ENCODE data around the gene LAMP5. TPM values are rescaled to one million over a fixed set of nuclear protein-coding genes. Genes with fewer than 3 reads are reported as not detected.

The LAMP5 gene
- total RNA-seq, 1 donor from 2014 or later, result 2.3 TPM

DNA sequence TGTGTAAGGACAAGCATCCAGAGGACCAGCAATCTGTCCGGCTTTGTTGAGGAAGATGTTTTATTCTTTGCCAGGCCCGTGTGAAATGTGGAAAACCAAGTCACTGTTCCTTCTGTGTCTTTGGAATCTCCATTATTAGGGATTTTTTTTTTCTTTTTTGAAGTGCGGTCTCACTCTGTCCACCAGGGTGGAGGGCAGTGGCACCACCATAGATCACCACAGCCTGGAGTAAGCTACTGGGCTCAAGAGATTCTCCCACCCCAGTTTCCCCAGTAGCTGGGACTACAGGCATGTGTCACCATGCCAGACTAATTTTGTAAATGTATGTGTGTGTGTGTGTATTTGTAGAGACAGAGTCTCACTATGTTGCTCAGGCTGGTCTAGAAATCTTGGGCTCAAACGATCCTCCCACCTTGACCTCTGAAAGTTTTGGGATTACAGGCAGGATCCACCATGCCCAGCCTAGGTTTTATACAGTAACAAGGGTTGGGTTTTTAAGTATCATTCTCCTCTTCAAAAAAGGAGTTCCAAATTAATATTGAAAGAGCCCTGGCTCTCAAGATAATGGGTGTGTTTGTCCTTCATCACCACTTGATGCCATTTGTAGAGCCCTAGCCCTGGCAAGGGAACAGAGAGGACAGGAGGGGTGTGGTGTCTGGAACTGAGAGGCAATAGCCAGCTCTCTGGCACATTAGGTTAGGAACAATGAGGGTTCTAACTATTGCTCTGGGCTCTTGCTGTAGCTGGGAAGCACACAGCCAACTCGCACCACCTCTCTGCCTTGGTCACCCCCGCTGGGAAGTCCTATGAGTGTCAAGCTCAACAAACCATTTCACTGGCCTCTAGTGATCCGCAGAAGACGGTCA lies 3.1 kb downstream of the LAMP5 start:
- H3K27me3 Mint-ChIP-seq (ENCODE audit: low read depth, unreplicated experiment), result peaks cover 52% of the 10 kb centered on the region
- peaks cover 8% of the 10 kb centered on the region for H3K4me1 Mint-ChIP-seq (ENCODE audit: low read depth, unreplicated experiment)
- Histone ChIP-seq H3K4me2 (ENCODE audit: low read length) (no peak overlapping the region), H3K4me1 (ENCODE audit: insufficient read depth, low read length) (peaks cover 3% of the 10 kb centered on the region), H3K27me3 (ENCODE audit: insufficient read depth, low read length) (peaks cover 46% of the 10 kb centered on the region), H3K4me3 (ENCODE audit: insufficient read depth, low read depth, low read length) (no peak overlapping the region), H2AFZ (ENCODE audit: low read depth, low read length) (no peak overlapping the region), H4K20me1 (ENCODE audit: insufficient read depth, low read length) (no peaks in the 10 kb centered on the region), H3K36me3 (ENCODE audit: insufficient read depth, low read length) (no peaks in the 10 kb centered on the region), H3K79me2 (ENCODE audit: insufficient read depth, low read length) (no peaks in the 10 kb centered on the region), H3K27ac (ENCODE audit: low read depth, low read length) (no peak overlapping the region), H3K9ac (ENCODE audit: low read length) (no peak overlapping the region), H3K9me3 (ENCODE audit: insufficient read depth, low read depth, low read length) (no peaks in the 10 kb centered on the region)
- DNase-seq (ENCODE audit: low read depth) (no peak), FAIRE-seq (no peak)
- no peaks in the 10 kb centered on the region for H3K36me3 Mint-ChIP-seq (ENCODE audit: low read depth, unreplicated experiment)
- peaks cover 3% of the 10 kb centered on the region for H3K9me3 Mint-ChIP-seq (ENCODE audit: unreplicated experiment)
- H3K4me3 Mint-ChIP-seq (ENCODE audit: unreplicated experiment), result no peak overlapping the region
- TF ChIP-seq, protein P1, sequence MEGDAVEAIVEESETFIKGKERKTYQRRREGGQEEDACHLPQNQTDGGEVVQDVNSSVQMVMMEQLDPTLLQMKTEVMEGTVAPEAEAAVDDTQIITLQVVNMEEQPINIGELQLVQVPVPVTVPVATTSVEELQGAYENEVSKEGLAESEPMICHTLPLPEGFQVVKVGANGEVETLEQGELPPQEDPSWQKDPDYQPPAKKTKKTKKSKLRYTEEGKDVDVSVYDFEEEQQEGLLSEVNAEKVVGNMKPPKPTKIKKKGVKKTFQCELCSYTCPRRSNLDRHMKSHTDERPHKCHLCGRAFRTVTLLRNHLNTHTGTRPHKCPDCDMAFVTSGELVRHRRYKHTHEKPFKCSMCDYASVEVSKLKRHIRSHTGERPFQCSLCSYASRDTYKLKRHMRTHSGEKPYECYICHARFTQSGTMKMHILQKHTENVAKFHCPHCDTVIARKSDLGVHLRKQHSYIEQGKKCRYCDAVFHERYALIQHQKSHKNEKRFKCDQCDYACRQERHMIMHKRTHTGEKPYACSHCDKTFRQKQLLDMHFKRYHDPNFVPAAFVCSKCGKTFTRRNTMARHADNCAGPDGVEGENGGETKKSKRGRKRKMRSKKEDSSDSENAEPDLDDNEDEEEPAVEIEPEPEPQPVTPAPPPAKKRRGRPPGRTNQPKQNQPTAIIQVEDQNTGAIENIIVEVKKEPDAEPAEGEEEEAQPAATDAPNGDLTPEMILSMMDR (IDR thresholded peaks at IDR 0.05; ENCODE audit: insufficient read depth, low read depth, low read length), result no peak
- TF ChIP-seq EZH2 (IDR thresholded peaks at IDR 0.05; ENCODE audit: insufficient read depth, low read length), result no peak
- no peak overlapping the region for H3K27ac Mint-ChIP-seq (ENCODE audit: unreplicated experiment)

DNA sequence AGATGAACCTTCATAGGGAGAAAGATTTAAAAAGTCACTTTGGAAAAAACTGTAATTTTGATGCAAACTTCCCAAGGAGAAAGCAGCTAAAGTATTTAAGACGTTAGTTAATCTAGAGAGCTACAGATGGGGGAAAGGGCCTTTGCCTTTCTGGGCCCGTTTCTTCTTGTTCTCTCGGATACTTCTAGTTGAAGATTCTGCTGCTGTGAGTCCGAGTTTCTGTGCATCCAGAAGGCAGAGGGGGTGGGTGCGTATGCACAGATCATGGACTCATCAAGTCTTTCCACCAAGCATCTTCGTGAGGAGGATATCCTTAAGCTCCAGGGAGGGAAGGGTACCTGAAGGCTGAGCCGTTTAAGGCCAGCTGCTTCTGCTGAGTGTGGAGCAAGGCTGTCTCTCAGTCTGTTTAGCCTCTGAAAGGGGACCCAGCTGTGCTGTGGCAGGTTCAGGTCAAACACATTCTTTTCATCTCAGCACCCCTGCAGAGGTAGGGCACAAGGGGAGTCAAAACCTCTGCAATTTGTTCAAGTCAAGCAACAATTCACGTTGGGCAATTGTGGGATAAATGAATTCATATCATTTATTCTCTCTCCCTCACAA lies 4.3 kb downstream of the LAMP5 start:
- Histone ChIP-seq H4K20me1 (ENCODE audit: insufficient read depth, low read length) (no peaks in the 10 kb centered on the region), H3K9ac (ENCODE audit: low read length) (no peak overlapping the region), H3K4me2 (ENCODE audit: low read length) (no peak overlapping the region), H3K9me3 (ENCODE audit: insufficient read depth, low read depth, low read length) (no peaks in the 10 kb centered on the region), H2AFZ (ENCODE audit: low read depth, low read length) (no peak overlapping the region), H3K79me2 (ENCODE audit: insufficient read depth, low read length) (no peaks in the 10 kb centered on the region), H3K36me3 (ENCODE audit: insufficient read depth, low read length) (no peaks in the 10 kb centered on the region), H3K4me1 (ENCODE audit: insufficient read depth, low read length) (peaks cover 3% of the 10 kb centered on the region), H3K27me3 (ENCODE audit: insufficient read depth, low read length) (peaks cover 43% of the 10 kb centered on the region), H3K27ac (ENCODE audit: low read depth, low read length) (no peak overlapping the region), H3K4me3 (ENCODE audit: insufficient read depth, low read depth, low read length) (no peak overlapping the region)
- Mint-ChIP-seq H3K9me3 (ENCODE audit: unreplicated experiment) (peaks cover 3% of the 10 kb centered on the region), H3K4me3 (ENCODE audit: unreplicated experiment) (no peak overlapping the region), H3K36me3 (ENCODE audit: low read depth, unreplicated experiment) (no peaks in the 10 kb centered on the region), H3K27me3 (ENCODE audit: low read depth, unreplicated experiment) (peaks cover 50% of the 10 kb centered on the region), H3K27ac (ENCODE audit: unreplicated experiment) (no peak overlapping the region), H3K4me1 (ENCODE audit: low read depth, unreplicated experiment) (peaks cover 8% of the 10 kb centered on the region)
- TF ChIP-seq, protein P1 (IDR thresholded peaks at IDR 0.05; ENCODE audit: insufficient read depth, low read depth, low read length), result no peak
- no peak for TF ChIP-seq EZH2 (IDR thresholded peaks at IDR 0.05; ENCODE audit: insufficient read depth, low read length)
- no peak for DNase-seq (ENCODE audit: low read depth)
- no peak for FAIRE-seq
